CD4-positive, alpha-beta T cell treated with Interleukin-12 subunit alpha and Interleukin-12 subunit beta, for 1 hour (primary cell): ENCODE results near the gene ABCE1.
A peak's percentile ranks its signal among the peaks of the same experiment; 100 is the strongest.

ENCODE experiments used
- DNase-seq: peaks from one replicate; pipeline ENCODE4 v3.0.0-alpha.2; 2020

Gene ABCE1

DNA sequence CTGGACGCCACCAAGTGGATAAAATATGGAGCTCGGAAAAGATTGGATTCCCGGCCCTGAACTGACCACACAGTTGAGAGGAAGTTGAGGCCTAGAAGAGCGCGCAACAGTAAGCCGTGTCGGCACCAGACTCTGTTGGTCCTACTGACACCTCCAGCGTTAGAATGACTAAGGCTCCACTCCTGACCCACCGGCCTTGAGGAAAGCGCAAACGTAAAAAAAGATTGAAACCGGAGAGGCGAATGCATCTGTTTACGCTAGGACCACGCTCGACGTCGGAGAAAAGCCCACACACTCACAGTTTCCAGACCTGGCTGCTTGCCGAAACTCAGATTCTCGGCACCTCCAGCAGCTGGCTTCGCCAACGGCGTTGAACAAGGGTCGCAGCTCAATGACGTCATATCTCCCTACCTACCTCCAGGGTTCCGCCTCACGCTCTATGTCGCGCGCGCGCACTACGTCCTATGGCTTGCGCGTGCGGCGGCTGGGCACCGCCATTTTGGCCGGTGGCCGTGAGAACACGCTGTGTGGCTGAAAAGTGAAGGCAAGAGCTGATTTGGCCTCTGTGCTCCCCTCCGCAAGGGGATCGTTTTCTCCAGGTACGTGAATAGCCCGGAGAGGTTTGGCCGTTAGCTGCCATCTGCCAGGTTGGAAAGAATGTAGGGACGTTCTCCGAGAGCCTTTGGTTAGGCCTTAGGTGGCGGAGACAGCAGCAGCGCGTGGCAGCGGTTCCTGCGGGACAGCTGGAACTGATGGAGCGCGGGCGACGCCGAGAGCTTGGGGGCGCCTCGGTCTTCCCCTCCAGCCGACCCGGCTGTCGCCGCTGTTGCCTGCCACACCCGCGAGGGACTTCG is at the start of gene ABCE1, which contains the start of gene ANAPC10:
TSS of gene ABCE1 (plus strand) at position 491 of the 854 bp plus-strand sequence. CDS start 6,102 bp downstream, outside the sequence.
TSS of gene ANAPC10 (minus strand) at position 376 of the 854 bp plus-strand sequence. CDS start 2,097 bp downstream, outside the sequence.
- DNase-seq = peak; percentile 95

DNA sequence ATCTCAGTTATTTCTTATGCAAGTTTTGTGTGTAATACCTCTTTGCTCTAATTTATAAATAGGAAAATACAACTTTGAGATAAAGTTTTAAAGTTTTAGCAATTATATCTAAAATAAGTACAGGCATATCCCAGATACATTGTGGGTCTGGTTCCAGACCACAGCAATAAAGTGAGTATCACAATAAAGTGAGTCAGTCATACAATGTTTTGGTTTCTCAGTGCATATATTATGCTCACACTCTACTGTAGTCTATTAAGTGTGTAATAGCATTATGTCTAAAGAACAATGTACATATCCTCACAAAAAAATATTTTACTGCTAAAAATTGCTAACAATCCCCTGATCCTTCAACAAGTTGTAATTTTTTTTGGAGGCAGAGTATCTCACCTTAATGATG is 49.3 kb upstream of the ABCE1 start:
- no peak for DNase-seq

DNA sequence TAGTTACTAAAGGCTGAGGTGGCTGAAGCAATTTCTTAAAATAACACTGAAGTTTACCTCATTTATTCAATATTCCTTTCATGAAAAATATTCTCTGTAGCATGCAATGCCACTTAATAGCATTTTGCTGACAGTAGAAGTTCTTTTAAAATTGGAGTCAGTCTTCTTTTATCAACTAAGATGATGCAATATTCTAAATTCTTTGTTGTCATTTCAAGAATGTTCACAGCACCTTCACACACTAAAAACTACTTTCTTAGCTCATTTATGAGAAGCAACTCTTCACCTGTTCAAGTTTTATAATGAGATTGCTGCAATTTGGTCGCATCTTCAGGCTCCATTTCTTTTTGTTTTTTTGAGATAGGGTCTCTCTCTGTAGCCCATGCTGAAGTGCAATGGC is 48.9 kb upstream of the ABCE1 start:
- DNase-seq = no peak

DNA sequence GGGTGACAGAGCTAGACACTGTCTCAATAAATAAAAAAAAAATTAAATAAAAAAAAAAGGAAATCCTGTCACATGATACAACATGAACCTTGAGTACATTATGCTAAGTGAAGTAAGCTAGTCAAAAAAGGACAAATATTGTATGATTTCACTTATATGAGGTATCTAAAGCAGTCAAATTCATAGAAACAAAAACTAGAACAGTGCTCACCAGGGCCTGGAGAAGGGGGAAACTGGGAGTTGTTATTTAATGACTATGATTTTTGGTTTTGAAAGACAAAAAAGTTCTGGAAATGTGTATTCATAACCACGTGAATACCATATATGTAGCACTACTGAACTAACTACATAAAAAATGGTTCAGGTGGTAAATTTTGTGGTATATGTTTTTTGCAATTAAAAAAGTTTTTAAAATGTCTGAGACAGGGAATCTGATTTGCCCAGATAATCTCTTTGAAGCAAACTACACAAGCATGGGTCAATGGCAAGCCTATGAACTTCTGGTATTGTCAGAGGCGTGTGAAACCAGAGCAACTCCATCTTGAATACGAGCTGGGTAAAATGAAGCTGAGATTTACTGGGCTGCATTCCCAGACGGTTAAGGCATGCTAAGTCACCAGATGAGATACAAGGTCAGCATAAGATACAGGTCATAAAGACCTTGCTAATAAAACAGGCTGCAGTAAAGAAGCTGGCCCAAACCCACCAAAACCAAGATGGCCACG is 42.4 kb upstream of the ABCE1 start:
- DNase-seq = no peak

DNA sequence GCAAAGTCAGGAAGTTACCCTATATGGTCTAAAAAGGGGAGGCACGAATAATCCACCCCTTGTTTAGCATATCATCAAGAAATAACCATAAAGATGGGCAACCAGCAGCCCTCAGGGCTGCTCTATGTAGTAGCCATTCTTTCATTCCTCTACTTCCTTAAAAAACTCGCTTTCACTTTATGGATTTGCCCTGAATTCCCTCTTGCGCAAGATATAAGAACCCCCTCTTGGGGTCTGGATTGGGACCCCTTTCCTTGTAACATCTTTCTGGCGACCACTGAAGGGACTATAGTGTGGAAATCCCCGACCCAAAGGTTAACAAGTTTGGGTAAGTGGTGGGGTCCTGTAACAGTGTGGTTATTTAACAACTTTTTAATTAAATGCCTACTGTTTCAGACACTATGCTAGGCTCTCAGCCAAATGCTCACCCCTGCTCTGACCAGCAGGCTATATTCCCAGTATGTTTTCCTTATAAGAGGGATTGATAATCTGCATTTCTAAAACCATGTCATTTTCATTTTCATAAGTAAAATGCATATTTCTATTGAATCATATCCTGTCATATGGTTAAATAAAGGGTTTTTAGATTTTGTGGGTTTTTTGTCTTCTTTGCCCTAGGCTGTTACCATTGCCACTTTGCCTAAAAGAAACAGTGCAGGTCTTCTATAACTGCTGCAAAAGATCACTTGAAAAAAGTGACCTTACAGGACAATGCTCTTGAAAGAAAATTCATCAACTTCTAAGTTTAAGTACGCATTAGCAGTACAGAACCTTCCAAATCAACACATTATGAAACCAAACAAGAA is 41.6 kb upstream of the ABCE1 start:
- DNase-seq = no peak

DNA sequence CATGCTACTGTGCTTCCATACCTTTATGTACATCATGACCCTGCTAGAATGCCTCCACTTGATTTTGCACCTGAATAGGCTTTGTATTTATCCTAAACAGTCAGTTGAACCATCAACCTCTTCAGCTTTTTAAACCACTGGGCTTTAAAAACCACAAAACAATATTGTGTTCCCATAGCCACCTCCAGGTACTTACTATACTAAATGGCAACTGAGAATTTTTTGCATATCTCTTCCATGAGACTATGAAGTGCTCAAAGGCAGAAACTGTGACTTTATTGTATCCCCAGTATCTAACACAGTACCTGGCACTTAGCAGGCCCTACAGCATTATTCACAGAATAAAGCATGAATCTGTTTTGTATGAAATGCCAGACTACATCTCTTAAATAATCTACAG is 39.9 kb upstream of the ABCE1 start:
- DNase-seq = no peak

DNA sequence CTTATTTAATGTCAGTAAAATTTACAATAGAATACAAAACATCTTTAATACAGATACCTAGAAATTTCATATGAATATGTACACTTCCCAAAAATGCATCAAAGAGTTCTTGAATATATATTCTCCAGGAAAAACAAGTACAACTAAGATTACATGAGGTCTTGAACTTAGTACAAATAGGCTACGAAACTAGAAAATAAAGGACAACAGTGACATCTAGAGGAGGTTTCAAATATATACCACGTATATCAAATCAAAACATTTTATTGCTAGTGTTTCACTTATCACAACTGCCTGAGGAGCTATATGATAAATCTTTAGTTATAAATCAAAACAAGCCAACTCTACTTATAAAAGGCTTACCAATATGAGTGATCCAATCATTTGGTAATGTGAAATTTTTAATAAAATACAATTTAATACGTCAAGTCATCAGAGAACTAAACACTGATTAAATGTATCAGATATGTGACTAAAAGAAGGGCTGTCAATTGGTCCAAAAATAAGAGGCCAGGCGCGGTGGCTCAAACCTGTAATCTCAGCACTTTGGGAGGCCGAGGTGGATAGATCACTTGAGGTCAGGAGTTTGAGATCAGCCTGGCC is 36.7 kb upstream of the ABCE1 start:
- peak; percentile 50 for DNase-seq

DNA sequence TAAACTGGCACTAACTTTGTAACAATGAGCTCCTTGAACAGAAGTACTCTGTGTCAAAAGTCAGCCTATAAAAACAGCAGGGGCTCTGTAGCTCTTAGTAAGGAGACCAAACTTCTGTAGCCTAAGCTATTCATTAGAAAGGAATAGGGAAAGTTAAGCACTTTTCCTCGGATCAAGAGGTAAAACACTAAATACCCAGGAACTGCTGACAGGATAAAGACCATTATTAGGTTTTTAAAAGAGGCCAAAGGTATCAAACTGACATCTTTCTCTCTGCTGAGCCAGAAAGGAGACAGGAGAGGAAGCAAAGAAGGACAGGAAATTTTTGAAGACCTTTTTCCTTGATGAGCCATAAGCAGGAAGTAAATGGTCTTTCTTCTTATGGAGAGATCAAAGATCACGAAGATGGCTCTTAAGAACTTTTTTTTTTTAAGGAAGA is 32.0 kb upstream of the ABCE1 start:
- no peak for DNase-seq

DNA sequence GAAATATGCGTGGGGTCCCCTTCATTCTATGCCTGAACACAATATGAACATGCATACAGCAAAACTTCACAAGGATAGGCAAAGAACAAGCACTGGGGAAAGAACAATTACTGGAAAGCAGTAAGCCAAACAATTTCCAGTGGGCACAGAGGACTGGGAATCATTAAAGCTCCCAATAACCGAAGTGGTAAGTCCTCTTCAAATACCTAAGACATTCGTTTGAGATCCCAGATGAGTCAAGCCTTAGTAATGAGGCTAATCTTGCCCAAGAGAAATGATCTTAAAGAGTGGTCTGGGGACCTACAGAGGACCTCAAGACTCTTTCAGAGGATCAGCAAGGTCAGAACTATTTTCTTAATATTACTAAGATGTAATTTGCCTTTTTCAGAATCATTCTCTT is 28.8 kb upstream of the ABCE1 start:
- DNase-seq = no peak

DNA sequence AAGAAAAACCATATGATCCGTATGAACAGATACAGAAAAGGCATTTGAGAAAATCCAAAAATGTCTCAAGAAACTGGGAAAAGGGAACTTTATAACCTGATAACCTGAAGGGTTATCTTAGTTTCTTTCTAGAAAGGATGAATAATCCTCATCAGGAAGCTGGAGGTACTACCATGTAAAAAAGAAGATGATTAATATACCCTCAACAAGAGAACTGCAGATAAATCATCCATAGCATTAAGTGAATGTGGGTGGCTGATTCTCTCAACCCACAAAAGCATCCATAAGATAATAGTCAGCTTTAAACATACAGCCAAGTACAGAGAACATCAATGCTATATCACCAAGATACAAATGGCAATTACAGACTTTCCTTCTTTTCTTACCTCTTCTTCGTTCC is 26.6 kb upstream of the ABCE1 start:
- DNase-seq = no peak

DNA sequence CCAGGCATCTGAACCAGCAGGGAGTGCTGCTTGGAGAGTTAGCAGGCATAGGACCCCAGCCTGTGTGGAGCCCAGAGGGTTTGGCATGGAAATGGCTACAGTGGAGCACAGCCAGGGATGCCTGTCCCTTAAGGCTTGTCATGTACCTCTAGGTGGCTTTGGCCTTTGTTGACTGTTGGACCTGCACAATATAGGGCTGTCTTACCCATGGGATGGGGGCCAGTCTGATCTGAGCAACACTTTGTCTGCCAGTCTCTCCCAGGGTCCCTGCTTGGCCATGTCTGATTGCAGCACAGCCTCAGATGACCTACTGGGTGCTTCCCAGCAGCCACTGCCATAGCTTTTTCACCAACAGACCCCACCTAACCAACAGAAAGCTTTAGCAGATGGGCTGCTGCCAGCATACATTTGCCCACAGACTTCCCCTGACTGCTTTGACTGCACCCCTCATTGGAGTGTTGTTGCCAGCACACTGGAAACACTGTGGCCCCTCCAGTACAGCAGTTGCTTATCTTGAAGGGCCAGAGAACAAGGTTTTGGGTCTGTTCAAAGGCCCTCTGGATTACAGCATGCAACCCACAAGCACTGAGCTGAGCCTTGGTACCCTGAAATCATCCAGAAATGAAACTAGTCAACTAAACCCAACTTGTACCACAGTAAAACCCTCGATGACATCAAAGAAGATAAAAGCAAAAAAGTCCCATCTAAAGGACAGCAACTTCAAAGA is 22.2 kb upstream of the ABCE1 start:
- no peak for DNase-seq

DNA sequence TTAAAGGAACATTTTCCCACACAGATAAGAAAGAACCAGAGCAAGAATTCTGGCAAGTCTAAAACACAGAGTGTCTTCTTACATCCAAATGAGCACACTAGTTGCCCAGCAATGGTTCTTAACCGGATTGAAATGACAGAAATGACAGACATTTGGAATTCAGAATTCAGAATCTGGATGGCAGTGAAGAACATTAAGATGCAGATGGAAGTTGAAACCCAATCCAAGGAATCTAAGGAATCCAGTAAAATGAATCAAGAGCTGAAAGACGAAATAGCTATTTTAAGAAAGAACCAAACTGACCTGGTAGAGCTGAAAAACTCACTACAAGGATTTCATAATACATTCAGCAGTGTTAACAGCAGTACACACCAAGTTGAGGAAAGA is 21.6 kb upstream of the ABCE1 start:
- no peak for DNase-seq

DNA sequence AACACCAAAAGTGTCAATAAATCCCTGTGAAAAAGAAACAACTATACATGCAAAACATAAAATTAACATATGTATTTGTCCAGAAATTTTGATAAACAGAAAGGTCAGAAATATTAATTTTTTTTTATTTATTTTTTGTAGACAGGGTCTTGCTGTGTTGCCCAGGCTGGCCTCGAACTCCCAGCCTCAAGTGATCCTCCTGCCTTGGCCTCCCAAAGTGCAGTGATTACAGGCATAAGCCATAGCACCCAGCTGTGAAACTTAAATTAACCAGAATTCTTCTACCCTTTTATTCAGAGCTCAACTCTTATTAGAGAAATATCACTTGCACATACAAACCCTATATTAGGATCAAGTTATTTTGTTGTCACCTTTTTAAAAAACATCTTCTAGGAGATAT is 16.4 kb upstream of the ABCE1 start:
- DNase-seq = no peak

DNA sequence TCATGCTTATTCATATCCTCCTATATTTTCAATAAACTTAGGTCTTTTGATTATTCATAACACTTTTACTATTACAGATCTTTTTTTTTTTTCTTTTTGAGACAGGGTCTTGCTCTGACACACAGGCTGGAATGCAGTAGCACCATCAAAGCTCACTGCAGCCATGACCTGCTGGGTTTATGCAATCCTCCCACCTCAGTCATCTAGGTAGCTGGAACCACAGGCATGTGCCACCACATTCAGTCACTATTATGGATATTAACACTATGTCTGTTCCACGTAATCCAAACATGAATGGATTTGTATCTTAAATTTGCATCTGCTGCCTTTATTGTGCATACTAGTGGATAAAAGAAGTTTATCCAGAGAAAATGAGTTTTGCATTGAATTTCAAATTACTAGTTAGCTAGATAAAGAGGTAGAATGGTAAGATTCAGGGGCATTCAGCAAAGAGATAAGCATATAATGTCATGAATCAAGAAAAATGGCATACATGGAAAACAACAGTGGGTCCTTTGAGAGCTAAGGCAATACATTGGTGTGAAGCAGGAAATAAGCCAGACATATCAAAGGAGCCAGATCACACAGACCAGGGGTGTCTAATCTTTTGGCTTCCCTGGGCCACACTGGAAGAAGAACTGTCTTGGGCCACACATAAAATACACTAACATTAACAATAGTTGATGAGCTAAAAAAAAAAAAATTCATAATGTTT is 14.1 kb upstream of the ABCE1 start:
- no peak for DNase-seq

DNA sequence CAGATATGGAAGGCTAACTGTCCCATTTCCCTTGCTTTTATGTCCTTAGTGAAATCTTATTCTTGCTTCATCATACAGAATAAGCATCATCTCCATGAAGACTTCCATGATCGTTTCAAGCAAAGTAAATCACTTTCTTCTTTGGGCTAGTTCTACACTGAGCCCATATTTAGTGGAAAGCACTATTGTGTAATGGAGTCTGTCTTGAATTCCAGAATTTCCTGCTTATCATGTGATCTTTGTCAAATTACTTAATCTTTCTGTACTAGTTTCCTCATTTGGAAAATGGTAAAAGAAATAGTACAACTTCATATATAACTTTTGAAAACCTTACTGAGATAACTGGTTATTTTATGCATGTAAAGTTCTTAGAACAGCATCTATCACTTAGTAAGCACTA is 7.7 kb upstream of the ABCE1 start:
- DNase-seq = no peak

DNA sequence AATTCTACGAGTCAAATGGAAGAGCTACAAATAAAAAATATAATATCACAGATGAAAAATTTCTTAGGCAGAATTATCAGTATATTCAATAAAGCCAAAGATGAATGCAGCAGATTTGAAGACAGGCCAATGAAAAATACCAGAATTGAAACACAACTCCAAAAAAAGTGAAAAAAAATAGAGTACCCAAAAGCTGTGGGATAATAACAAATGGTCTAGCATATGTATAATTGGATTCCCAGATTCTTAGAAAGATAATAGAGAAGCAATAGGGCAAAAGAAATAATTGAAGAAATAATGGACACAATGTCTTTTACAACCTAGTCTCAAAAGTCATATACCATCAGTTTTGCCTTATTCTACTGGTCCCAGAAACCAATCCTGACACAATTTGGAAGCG is 4.5 kb upstream of the ABCE1 start:
- no peak for DNase-seq

DNA sequence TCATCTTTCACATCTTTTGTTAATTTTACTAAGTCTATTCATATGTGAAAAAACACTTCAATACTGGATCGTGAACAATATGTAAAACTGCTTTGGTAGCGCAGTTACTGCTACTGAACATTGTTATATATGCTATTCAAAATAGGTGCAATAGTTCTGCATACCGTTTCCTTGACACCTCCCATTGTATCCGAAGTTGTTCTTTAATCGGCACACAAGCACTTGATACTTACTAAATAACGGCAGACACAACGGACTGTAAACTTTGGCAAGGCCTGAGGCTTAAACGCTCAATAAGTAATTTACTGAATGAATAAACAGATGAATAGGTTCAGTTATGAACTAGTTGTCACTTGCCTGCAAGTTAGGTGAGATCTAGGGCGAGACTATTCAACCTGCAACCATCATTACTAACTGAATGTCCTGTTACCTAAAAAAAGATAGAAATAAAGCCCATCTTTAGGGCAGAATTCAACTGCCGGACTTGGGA is 735 bp upstream of the ABCE1 start:
- DNase-seq = no peak

DNA sequence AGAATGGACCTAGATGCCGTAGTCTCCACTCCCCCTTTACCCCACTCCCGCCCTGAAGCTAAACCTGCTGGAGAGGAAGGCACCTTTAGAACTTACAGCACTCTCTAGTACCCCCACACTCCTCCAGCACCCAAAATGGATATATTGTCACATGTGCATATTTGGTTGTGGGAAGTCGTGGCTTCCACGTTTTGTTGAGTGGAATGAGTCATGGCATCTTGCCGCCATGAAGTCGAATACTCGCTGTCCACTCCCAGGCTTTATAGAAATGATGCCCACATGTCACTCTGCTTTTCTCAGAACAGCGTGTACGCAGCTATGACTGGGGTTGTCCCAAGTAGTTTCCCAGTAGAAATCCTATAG is 545 bp downstream of the ABCE1 start:
- peak; percentile 51 for DNase-seq

DNA sequence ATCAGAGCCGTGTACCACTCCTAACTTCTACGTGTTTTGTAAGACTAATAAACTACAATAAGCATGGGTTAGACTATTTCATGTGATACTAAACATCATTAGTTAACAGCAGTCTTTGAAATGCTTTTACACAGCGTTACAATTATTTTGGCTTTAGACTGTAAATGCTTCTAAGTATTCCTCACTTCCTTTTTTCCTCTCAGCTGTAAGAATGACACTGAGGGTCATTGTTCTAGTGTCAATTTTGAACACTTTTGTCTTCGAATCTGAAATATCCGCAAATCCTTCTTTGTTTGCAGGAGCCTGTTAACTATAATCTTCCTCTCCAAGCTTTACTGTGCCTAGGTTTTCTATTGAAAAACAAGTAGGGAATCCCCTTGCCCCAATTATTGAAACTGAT is 1.5 kb downstream of the ABCE1 start:
- no peak for DNase-seq

DNA sequence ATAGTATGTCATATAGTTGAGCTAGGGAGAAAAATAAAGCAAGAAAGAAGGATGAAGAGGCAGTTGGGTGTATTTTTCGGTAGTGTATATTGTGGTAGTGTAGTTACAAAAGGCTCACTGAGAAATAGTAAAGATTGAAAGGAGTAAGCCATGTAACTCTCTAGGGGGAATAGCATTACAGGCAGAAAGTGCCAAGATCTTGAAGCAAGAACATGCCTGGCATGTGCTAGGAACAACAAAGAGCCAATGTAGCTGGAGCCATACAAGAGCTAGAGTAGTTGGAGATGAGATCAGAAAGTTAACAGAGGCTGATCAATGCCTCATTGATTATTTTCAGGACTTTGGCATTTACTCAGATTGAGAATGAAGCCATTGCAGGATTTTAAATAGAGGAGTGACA is 3.0 kb downstream of the ABCE1 start:
- no peak for DNase-seq

DNA sequence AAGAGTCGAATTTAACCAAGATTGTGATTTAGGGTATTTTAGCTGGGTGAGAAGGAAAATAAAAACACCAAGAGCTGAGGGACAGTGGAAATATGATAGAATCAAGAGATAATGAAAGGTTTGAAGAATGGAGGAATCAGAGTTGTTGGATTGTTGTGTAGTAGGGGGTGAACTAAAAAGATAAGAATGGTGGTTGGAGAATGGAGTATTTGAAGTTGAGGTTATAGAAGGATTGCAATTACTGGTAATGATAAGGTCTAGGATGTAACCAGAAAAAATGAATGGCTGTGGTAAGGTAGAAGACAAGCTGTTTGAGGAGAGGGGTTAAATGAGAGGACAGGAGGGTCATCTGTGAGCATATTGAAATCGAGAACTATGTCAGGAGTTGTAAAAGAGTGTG is 4.5 kb downstream of the ABCE1 start:
- DNase-seq = no peak
